H1 (cell line): ENCODE results near the gene C5orf22. TPM values are rescaled to one million over a fixed set of nuclear protein-coding genes. Genes with fewer than 3 reads are reported as not detected.

ENCODE experiments used
- CTCF ChIA-PET: fragments of 300-600 bp; sonication (Branson Sonifier 250); formaldehyde crosslinking; loops from one replicate; lab custom pipeline; 2021; ENCODE audit not compliant: partially characterized antibody; lab: Charles Lee
- POLR2A ChIA-PET: fragments of 300-600 bp; sonication (Branson Sonifier 250); formaldehyde crosslinking; loops from one replicate; lab custom pipeline; 2021; ENCODE audit warnings: inconsistent platforms; ENCODE audit not compliant: partially characterized antibody; lab: Charles Lee
- DNase-seq, 2 experiments: peaks; one replicate each; pipeline versions ENCODE4 v3.0.0 to v3.0.0-alpha.2; 2010 to 2022; ENCODE audit warnings: low spot score in 2 of 2, low read depth in 1 of 2, mixed read lengths in 1 of 2
- FAIRE-seq: peaks from 2 replicates; lab custom pipeline; 2011; peaks lifted over from hg19 to GRCh38; lab: Jason Lieb, UNC
- H2AFZ ChIP-seq: 2 replicates; pipeline ENCODE4 v1.8.1; 2012; ENCODE audit warnings: low read length, inconsistent platforms
- H2AK5ac ChIP-seq: 2 replicates; pipeline ENCODE4 v1.6.1; 2013; ENCODE audit warnings: low read depth, low read length
- H2BK120ac ChIP-seq: replicated peaks from 2 replicates; pipeline ENCODE3; 2013; ENCODE audit warnings: low read depth, low read length, inconsistent platforms
- H2BK12ac ChIP-seq: 2 replicates; pipeline ENCODE4 v1.6.1; 2013; ENCODE audit warnings: low read depth, low read length
- H2BK15ac ChIP-seq: 2 replicates; pipeline ENCODE4 v1.6.1; 2013; ENCODE audit warnings: low read length
- H2BK20ac ChIP-seq: 2 replicates; pipeline ENCODE4 v1.6.1; 2013; ENCODE audit warnings: low read length
- H2BK5ac ChIP-seq: 2 replicates; pipeline ENCODE4 v1.6.1; 2013; ENCODE audit warnings: low read depth, low read length
- H3K14ac ChIP-seq: 2 replicates; pipeline ENCODE4 v1.6.1; 2013; ENCODE audit warnings: inconsistent platforms; ENCODE audit not compliant: insufficient read length
- H3K18ac ChIP-seq: 2 replicates; pipeline ENCODE4 v1.6.1; 2013; ENCODE audit warnings: low read length; ENCODE audit errors: extremely low read depth
- H3K23ac ChIP-seq: 2 replicates; pipeline ENCODE4 v1.6.1; 2013; ENCODE audit warnings: inconsistent platforms; ENCODE audit not compliant: insufficient read length
- H3K23me2 ChIP-seq: 2 replicates; pipeline ENCODE4 v1.6.1; 2013; ENCODE audit warnings: low read depth, low read length
- H3K27ac ChIP-seq: 2 replicates; pipeline ENCODE4 v1.6.1; 2011; ENCODE audit warnings: low read depth, low read length, inconsistent platforms
- H3K27me3 ChIP-seq, 4 experiments: replicated peaks in 1 of 4; 1 replicate in 1 of 4; 2 replicates in 3 of 4; pipeline versions ENCODE4 v1.6.1 to v1.8.1; 2011 to 2013; ENCODE audit warnings: low read length in 3 of 4, mild to moderate bottlenecking in 3 of 4, inconsistent platforms in 2 of 4, mixed read lengths in 2 of 4, moderate library complexity in 1 of 4; ENCODE audit not compliant: control insufficient read depth in 3 of 4, insufficient read depth in 3 of 4; ENCODE audit errors: extremely low read depth in 1 of 4
- H3K36me3 ChIP-seq, 4 experiments: 2 replicates each; pipeline versions ENCODE4 v1.6.1 to v1.8.1; 2011 to 2013; ENCODE audit warnings: mild to moderate bottlenecking in 4 of 4, low read length in 3 of 4, moderate library complexity in 2 of 4, control low read depth in 1 of 4, inconsistent platforms in 1 of 4; ENCODE audit not compliant: insufficient read depth in 4 of 4, control insufficient read depth in 2 of 4
- H3K4ac ChIP-seq: replicated peaks from 2 replicates; pipeline ENCODE3; 2013; ENCODE audit warnings: low read length, low read depth, mixed read lengths, inconsistent platforms; ENCODE audit not compliant: insufficient read length
- H3K4me1 ChIP-seq, 4 experiments: replicated peaks in 1 of 4; 1 replicate in 1 of 4; 2 replicates in 3 of 4; pipeline versions ENCODE4 v1.6.1 to v1.8.1; 2011 to 2013; ENCODE audit warnings: low read length in 3 of 4, inconsistent platforms in 2 of 4, mixed read lengths in 1 of 4; ENCODE audit not compliant: insufficient read depth in 4 of 4, control insufficient read depth in 3 of 4
- H3K4me2 ChIP-seq, 2 experiments: 2 replicates each; pipeline versions ENCODE4 v1.6.1 to v1.8.1; 2011 to 2013; ENCODE audit warnings: low read depth in 2 of 2, low read length in 2 of 2, control low read depth in 1 of 2, inconsistent platforms in 1 of 2, mild to moderate bottlenecking in 1 of 2; ENCODE audit not compliant: insufficient read depth in 1 of 2
- H3K4me3 ChIP-seq, 4 experiments: fragments of 200-600, 300-600 bp in 1 of 4; sonication (generic), shearing (Covaris generic), sonication (Bioruptor Twin) in 1 of 4; 2 replicates each; pipeline versions ENCODE4 v1.5.1 to v1.8.1; 2011 to 2016; ENCODE audit warnings: low read length in 4 of 4, low read depth in 3 of 4, control low read depth in 2 of 4, inconsistent platforms in 2 of 4, mild to moderate bottlenecking in 2 of 4, mixed read lengths in 1 of 4, moderate library complexity in 1 of 4; ENCODE audit not compliant: insufficient read depth in 2 of 4; ENCODE audit errors: extremely low read depth in 1 of 4
- H3K56ac ChIP-seq: replicated peaks from 2 replicates; pipeline ENCODE3; 2013; ENCODE audit warnings: low read depth, mild to moderate bottlenecking, mixed read lengths, low read length, inconsistent platforms; ENCODE audit not compliant: insufficient read length
- H3K79me1 ChIP-seq: 2 replicates; pipeline ENCODE4 v1.6.1; 2013; ENCODE audit warnings: low read depth, low read length, control low read depth
- H3K79me2 ChIP-seq, 2 experiments: 2 replicates each; pipeline versions ENCODE4 v1.6.1 to v1.8.1; 2012 to 2013; ENCODE audit warnings: low read length in 2 of 2, mild to moderate bottlenecking in 2 of 2, inconsistent platforms in 1 of 2; ENCODE audit not compliant: insufficient read depth in 2 of 2, control insufficient read depth in 1 of 2
- H3K9ac ChIP-seq, 4 experiments: replicated peaks in 1 of 4; 1 replicate in 1 of 4; 2 replicates in 3 of 4; pipeline versions ENCODE4 v1.6.1 to v1.8.1; 2011 to 2013; ENCODE audit warnings: low read depth in 3 of 4, low read length in 3 of 4, control low read depth in 2 of 4, mild to moderate bottlenecking in 2 of 4, moderate library complexity in 2 of 4, inconsistent platforms in 1 of 4; ENCODE audit errors: extremely low read depth in 1 of 4
- H3K9me3 ChIP-seq, 2 experiments: 2 replicates each; pipeline versions ENCODE4 v1.6.1 to v1.8.1; 2012 to 2013; ENCODE audit warnings: mild to moderate bottlenecking in 2 of 2, moderate library complexity in 2 of 2, control low read depth in 1 of 2, inconsistent platforms in 1 of 2, low read depth in 1 of 2, low read length in 1 of 2, mixed read lengths in 1 of 2; ENCODE audit not compliant: insufficient read depth in 2 of 2
- H4K20me1 ChIP-seq, 2 experiments: replicated peaks in 1 of 2; 2 replicates each; pipeline versions ENCODE3 to v1.8.1; 2011 to 2013; ENCODE audit warnings: inconsistent platforms in 2 of 2, low read length in 2 of 2, mild to moderate bottlenecking in 1 of 2; ENCODE audit not compliant: insufficient read depth in 2 of 2, control insufficient read depth in 1 of 2
- H4K5ac ChIP-seq: 2 replicates; pipeline ENCODE4 v1.6.1; 2013; ENCODE audit warnings: low read length, low read depth, mixed read lengths, inconsistent platforms; ENCODE audit not compliant: insufficient read length
- H4K8ac ChIP-seq: 2 replicates; pipeline ENCODE4 v1.8.0; 2013; ENCODE audit warnings: mild to moderate bottlenecking, moderate library complexity, low read length, inconsistent platforms; ENCODE audit not compliant: insufficient read depth; ENCODE audit errors: extremely low read depth
- H4K91ac ChIP-seq: replicated peaks from 2 replicates; pipeline ENCODE3; 2013; ENCODE audit warnings: low read length, mixed read lengths, inconsistent platforms; ENCODE audit not compliant: insufficient read length
- CBX8 ChIP-seq: fragments of 300-800, 300-1000 bp; sonication (generic); IDR thresholded peaks from 2 replicates; pipeline ENCODE4 v1.7.1; 2016; ENCODE audit warnings: low read depth, low read length, borderline replicate concordance
- CHD1 ChIP-seq: IDR thresholded peaks from 2 replicates; pipeline ENCODE4 v1.6.1; 2012; ENCODE audit warnings: low read depth, low read length, improper control_type of control experiment
- HDAC2 ChIP-seq, 2 experiments: fragments of 300-600 bp in 1 of 2; sonication (generic) in 1 of 2; IDR thresholded peaks; 2 replicates each; pipeline ENCODE4 v1.6.1; 2011 to 2012; ENCODE audit warnings: low read depth in 2 of 2, low read length in 2 of 2, mild to moderate bottlenecking in 2 of 2, moderate library complexity in 2 of 2, borderline replicate concordance in 1 of 2, inconsistent platforms in 1 of 2
- HDAC6 ChIP-seq: IDR thresholded peaks from one replicate; pipeline ENCODE4 v1.7.1; 2012; ENCODE audit warnings: low read depth, mild to moderate bottlenecking, inconsistent platforms, low read length, moderate library complexity
- SP1 ChIP-seq: IDR thresholded peaks from 2 replicates; pipeline ENCODE4 v1.6.1; 2011; ENCODE audit warnings: low read depth, low read length
- TCF12 ChIP-seq: IDR thresholded peaks from 2 replicates; pipeline ENCODE4 v1.6.1; 2011; ENCODE audit warnings: low read depth, mild to moderate bottlenecking, low read length
- ZNF274 ChIP-seq: IDR thresholded peaks from 2 replicates; pipeline ENCODE4 v1.7.0; 2012; ENCODE audit warnings: low read length, borderline replicate concordance; ENCODE audit errors: extremely low read depth
- WGBS, 2 experiments: shearing (Covaris generic) in 1 of 2; methylation state at CpG; one replicate each; pipeline versions ENCODE4 v1.1.6 to v1.1.7; 2013 to 2015; ENCODE audit warnings: low lambda C conversion rate in 2 of 2, mixed read lengths in 2 of 2, inconsistent platforms in 1 of 2, low coverage in 1 of 2, missing lambda C conversion rate in 1 of 2; ENCODE audit not compliant: insufficient replicate concordance in 2 of 2, insufficient coverage in 1 of 2, insufficient read length in 1 of 2; ENCODE audit errors: extremely low coverage in 1 of 2, missing lambda C conversion rate in 1 of 2; 5-methylcytosine and 5-hydroxymethylcytosine counted together
- polyA plus RNA-seq, 7 experiments: library from polyadenylated mRNA; depleted of rRNA in 3 of 7; stranded (reverse) in 5 of 7; unstranded in 2 of 7; fragments of >200 nt in 5 of 7; fragments of 200-250 nt in 2 of 7; gene quantifications; 1 replicate in 5 of 7; 2 replicates in 1 of 7; 4 replicates in 1 of 7; pipeline versions ENCODE4 v1.2.1 to v1.2.3, GENCODE V29; 2011 to 2013; ENCODE audit warnings: missing spikeins in 2 of 7, mixed read lengths in 2 of 7
- total RNA-seq: library from RNA; stranded (reverse); fragmentation: NEBNext Ultra II Directional; extraction: Animal tissue kit (Norgen Biotek cat#: 25700); gene quantifications from 2 replicates; pipeline ENCODE4 v1.2.1, GENCODE V29; 2021
- TF ChIP-seq, protein P1 (sequence below): IDR thresholded peaks from 2 replicates; pipeline ENCODE4 v1.6.1; 2011; ENCODE audit warnings: low read depth, mild to moderate bottlenecking, low read length; ENCODE audit not compliant: insufficient read depth

The C5orf22 gene
- total and polyA plus RNA-seq, 2 of the 8 experiments (the other 6 are each of a cell fraction or from before 2014, with no cell fraction given): 19.6 to 36.2 TPM

DNA sequence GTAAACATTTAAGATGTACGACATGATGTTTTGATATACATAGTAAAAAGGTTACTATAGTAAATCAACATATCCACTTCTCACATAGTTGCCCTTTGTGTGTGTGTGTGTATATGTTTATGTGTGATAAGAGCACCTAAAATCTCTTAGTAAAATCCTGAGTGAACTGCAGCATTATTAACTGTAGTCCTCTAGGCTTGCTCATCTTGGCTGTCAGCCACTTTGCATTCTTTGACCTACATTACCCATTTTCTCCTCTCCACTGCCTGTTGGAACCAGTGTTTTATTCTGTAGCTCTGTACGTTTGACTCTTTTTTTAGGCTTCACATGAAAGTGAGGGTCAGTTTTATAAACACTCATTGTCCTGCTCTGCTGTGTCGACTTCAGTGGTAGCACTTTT, 24.4 kb downstream of the C5orf22 start:
- Histone ChIP-seq H3K9ac (no peak overlapping the region), H3K9me3 (no peaks in the 10 kb centered on the region), H2BK12ac (no peak overlapping the region), H2BK120ac (no peak overlapping the region), H3K27ac (no peak overlapping the region), H2AFZ (no peak overlapping the region), H3K36me3 (peaks cover 8 to 32% (median 19%) of the 10 kb centered on the region in 4 experiments), H2BK20ac (no peak overlapping the region), H3K4me3 (no peak overlapping the region), H2BK15ac (no peak overlapping the region), H2BK5ac (no peak overlapping the region), H4K5ac (no peak overlapping the region), H4K20me1 (peaks cover 0 to 2% of the 10 kb centered on the region in 2 experiments), H3K18ac (no peak overlapping the region), H3K4me1 (no peaks in the 10 kb centered on the region), H4K8ac (no peak overlapping the region), H3K79me2 (no peaks in the 10 kb centered on the region), H4K91ac (no peak overlapping the region), H3K23me2 (no peaks in the 10 kb centered on the region), H3K56ac (no peak overlapping the region), H3K79me1 (no peaks in the 10 kb centered on the region), H3K4ac (no peak overlapping the region), H2AK5ac (no peak overlapping the region), H3K27me3 (no peaks in the 10 kb centered on the region), H3K23ac (no peak overlapping the region), H3K4me2 (no peak overlapping the region), H3K14ac (no peak overlapping the region)
- ChIA-PET CTCF (interaction anchor here (0.5 kb wide), 1 partner anchor 85 kb away, joined by 5 read pairs; no protein-coding TSS in a partner anchor), POLR2A (interaction anchor here (0.6 to 1.5 kb wide), 2 partner anchors 12 to 1043 kb away, joined by 3 read pairs; no protein-coding TSS in a partner anchor)
- FAIRE-seq (no peak), DNase-seq (no peak)
- WGBS, 2 experiments: 91% methylated on average over 3 of the region's 3 CpGs; no CpG with 5 or more reads in 1 of the 2 experiments
- TF ChIP-seq HDAC2 (IDR thresholded peaks at IDR 0.05; ENCODE audit: borderline replicate concordance in 1 of 2, low read depth in 2 of 2, low read length in 2 of 2) (no peak), TCF12 (no peak), HDAC6 (no peak), ZNF274 (no peak), CHD1 (no peak), SP1 (no peak), CBX8 (no peak)
- TF ChIP-seq, protein P1, sequence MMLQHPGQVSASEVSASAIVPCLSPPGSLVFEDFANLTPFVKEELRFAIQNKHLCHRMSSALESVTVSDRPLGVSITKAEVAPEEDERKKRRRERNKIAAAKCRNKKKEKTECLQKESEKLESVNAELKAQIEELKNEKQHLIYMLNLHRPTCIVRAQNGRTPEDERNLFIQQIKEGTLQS: no peak
